HG03095 (cell line): ENCODE data around the gene PPM1G.
"Not testable (repeated sequence)": the region's sequence is repeated elsewhere in the genome, so short reads cannot be mapped to it uniquely, and the experiment has no call there.

Source experiments
- ATAC-seq: cut with Tn5 transposase; IDR thresholded peaks from one replicate; pipeline ENCODE4 v1.9.1; 2021; ENCODE audit warnings: moderate library complexity; ENCODE audit not compliant: unreplicated experiment

Gene PPM1G

GRCh38 chr2:27376151-27376865 lies 33.1 kb downstream of the PPM1G start:
- ATAC-seq, result no peak

- ATAC-seq, result no peak
Observed at GRCh38 chr2:27375513-27376099, 33.8 kb downstream of the PPM1G start.

- no peak for ATAC-seq
Observed at GRCh38 chr2:27373567-27373966, 35.8 kb downstream of the PPM1G start.

- no peak for ATAC-seq
Observed at GRCh38 chr2:27372937-27373336, 36.5 kb downstream of the PPM1G start.

GRCh38 chr2:27370816-27371620 lies 38.4 kb downstream of the PPM1G start:
- no peak for ATAC-seq

GRCh38 chr2:27370026-27370815 lies 39.2 kb downstream of the PPM1G start, which contains the start of the genes EIF2B4 and SNX17:
TSS of gene EIF2B4 (minus strand) at chr2:27370338. CDS start at chr2:27370314, 24 bp downstream.
TSS of gene SNX17 (plus strand) at chr2:27370616. CDS start at chr2:27370744, 128 bp downstream.
- peak; percentile 87 for ATAC-seq

- ATAC-seq, result peak; percentile 15
Observed at GRCh38 chr2:27369471-27370025, 39.8 kb downstream of the PPM1G start.

GRCh38 chr2:27363933-27364332 lies 45.5 kb downstream of the PPM1G start:
- no peak for ATAC-seq

GRCh38 chr2:27362678-27363420 lies 46.5 kb downstream of the PPM1G start:
- ATAC-seq, result no peak

- ATAC-seq, result peak; percentile 79
Observed at GRCh38 chr2:27356382-27357181, 52.8 kb downstream of the PPM1G start, which contains the start of gene GTF3C2. TSS of gene GTF3C2 (minus strand) at chr2:27356764. CDS start at chr2:27343554, 13,210 bp downstream.

GRCh38 chr2:27356056-27356381 lies 53.4 kb downstream of the PPM1G start:
- peak; percentile 31 for ATAC-seq

- ATAC-seq, result no peak
Observed at GRCh38 chr2:27354597-27354927, 54.8 kb downstream of the PPM1G start.

GRCh38 chr2:27353762-27354596 lies 55.4 kb downstream of the PPM1G start:
- ATAC-seq, result no peak

- not testable (repeated sequence) for ATAC-seq
Observed at GRCh38 chr2:27353386-27353761, 56.0 kb downstream of the PPM1G start.

GRCh38 chr2:27351802-27352598 lies 57.4 kb downstream of the PPM1G start:
- no peak for ATAC-seq

GRCh38 chr2:27350106-27350693 lies 59.2 kb downstream of the PPM1G start:
- ATAC-seq, result no peak

GRCh38 chr2:27347641-27348040 lies 61.8 kb downstream of the PPM1G start:
- no peak for ATAC-seq
